Vagina (tissue), 2 donors: ENCODE results near the gene ERGIC1.

ENCODE experiments used
- CTCF ChIP-seq, 3 experiments: fragments of 450-650 bp in 2 of 3; fragments of 200-600 bp in 1 of 3; sonication (generic) in 1 of 3; IDR thresholded peaks; one replicate each; pipeline ENCODE4 v1.5.1; 2017 to 2019; ENCODE audit warnings: antibody characterized with exemption in 3 of 3, mild to moderate bottlenecking in 2 of 3, moderate library complexity in 2 of 3
- POLR2A ChIP-seq, 2 donors: fragments of 450-650 bp; IDR thresholded peaks; one replicate each; pipeline ENCODE4 v1.6.1; 2017; ENCODE audit warnings: antibody characterized with exemption in 2 of 2, mild to moderate bottlenecking in 2 of 2, moderate library complexity in 2 of 2
- POLR2AphosphoS5 ChIP-seq, 2 donors: sonication (generic); formaldehyde crosslinking; IDR thresholded peaks; one replicate each; pipeline ENCODE4 v1.9.0; 2017; ENCODE audit warnings: antibody characterized with exemption in 2 of 2, mild to moderate bottlenecking in 2 of 2, low read depth in 1 of 2; ENCODE audit not compliant: insufficient read depth in 1 of 2

GRCh38 chr5:172904643-172905345, 70.7 kb downstream of the ERGIC1 start:
- no peak for TF ChIP-seq CTCF (IDR thresholded peaks at IDR 0.05)
- peak; percentile 46 to 75 for TF ChIP-seq POLR2AphosphoS5 (IDR thresholded peaks at IDR 0.05; ENCODE audit: insufficient read depth in 1 of 2, low read depth in 1 of 2)
- no peak for TF ChIP-seq POLR2A (IDR thresholded peaks at IDR 0.05)
